AG04449 (cell line): Measurements from ENCODE around the gene GNRHR.

ENCODE experiments used
- CTCF ChIA-PET: fragments of 350-600 bp; formaldehyde crosslinking; extraction: SDS; loops from one replicate; lab custom pipeline; 2021; ENCODE audit warnings: antibody characterized with exemption; lab: Yijun Ruan, JAX
- POLR2A ChIA-PET: fragments of 400-600, 350-600 bp; formaldehyde crosslinking; extraction: SDS; loops from one replicate; lab custom pipeline; 2020; ENCODE audit warnings: antibody characterized with exemption, inconsistent platforms; lab: Yijun Ruan, JAX
- DNase-seq: peaks from one replicate; pipeline ENCODE4 v3.0.0-alpha.2; 2010; ENCODE audit warnings: low read depth, low spot score
- H3K4me3 ChIP-seq: 2 replicates; pipeline ENCODE4 v1.5.1; 2011; ENCODE audit warnings: low read depth, mild to moderate bottlenecking, control low read depth, low read length
- CTCF ChIP-seq: IDR thresholded peaks from one replicate; pipeline ENCODE4 v1.5.1; 2011; ENCODE audit warnings: mild to moderate bottlenecking, moderate library complexity, low read length, control low read depth, inconsistent platforms; ENCODE audit not compliant: insufficient read depth; ENCODE audit errors: missing control alignments

GNRHR gene

GRCh38 chr4:67725981-67726380 is 28.2 kb downstream of the GNRHR start:
- DNase-seq: peak; percentile 38
- no peak for TF ChIP-seq CTCF
- ChIA-PET POLR2A (interaction anchor here (1.0 kb wide), 1 partner anchor 12 kb away, joined by 4 read pairs; no protein-coding TSS in a partner anchor), CTCF (interaction anchor here (0.9 to 5.5 kb wide), 5 partner anchors 9 to 74 kb away, joined by 3 to 24 read pairs (median 7); partner anchors contain the start of gene UBA6)
- H3K4me3 ChIP-seq: no peak overlapping the region

- TF ChIP-seq CTCF: no peak
- CTCF ChIA-PET: interaction anchor here (0.9 to 5.5 kb wide), 2 partner anchors 10 to 21 kb away, joined by 3 to 24 read pairs; no protein-coding TSS in a partner anchor
Measured at GRCh38 chr4:67725132-67725531, 29.1 kb downstream of the GNRHR start.

GRCh38 chr4:67723949-67724348 is 30.2 kb downstream of the GNRHR start:
- POLR2A ChIA-PET: no interaction called here
- TF ChIP-seq CTCF: peak; percentile 13
- CTCF ChIA-PET: interaction anchor here (0.8 to 5.5 kb wide), 4 partner anchors 9 to 24 kb away, joined by 3 to 24 read pairs (median 3); no protein-coding TSS in a partner anchor
- H3K4me3 ChIP-seq: no peak overlapping the region
- DNase-seq: no peak

More at GRCh38 chr4:67725132-67725531, 29.1 kb downstream of the GNRHR start:
- no peak for DNase-seq
- no peak overlapping the region for H3K4me3 ChIP-seq
- POLR2A ChIA-PET: no interaction called here

GRCh38 chr4:67723341-67723740 is 30.8 kb downstream of the GNRHR start:
- TF ChIP-seq CTCF: no peak
- ChIA-PET POLR2A (no interaction called here), CTCF (interaction anchor here (0.8 to 5.5 kb wide), 5 partner anchors 9 to 25 kb away, joined by 3 to 24 read pairs (median 3); no protein-coding TSS in a partner anchor)
- DNase-seq: no peak
- H3K4me3 ChIP-seq: no peak overlapping the region

GRCh38 chr4:67721770-67722597 is 32.2 kb downstream of the GNRHR start:
- no peak overlapping the region for H3K4me3 ChIP-seq
- ChIA-PET POLR2A (interaction anchor here (0.7 kb wide), 1 partner anchor 20 kb away, joined by 3 read pairs; no protein-coding TSS in a partner anchor), CTCF (interaction anchor here (1.1 kb wide), 1 partner anchor 25 kb away, joined by 3 read pairs; no protein-coding TSS in a partner anchor)
- TF ChIP-seq CTCF: no peak
- DNase-seq: no peak

GRCh38 chr4:67721315-67721769 is 32.8 kb downstream of the GNRHR start:
- no peak for TF ChIP-seq CTCF
- no peak for DNase-seq
- CTCF ChIA-PET: interaction anchor here (1.0 kb wide), 2 partner anchors 26 to 36 kb away, joined by 3 to 4 read pairs; no protein-coding TSS in a partner anchor
- H3K4me3 ChIP-seq: no peak overlapping the region
- POLR2A ChIA-PET: no interaction called here
